ENCODE measurements around the gene ZNF710. TPM values are rescaled to one million over a fixed set of nuclear protein-coding genes. Genes with fewer than 3 reads are reported as not detected.

Gene ZNF710
- total RNA-seq, 2 experiments from 2014 or later, result 13.8 to 19.0 TPM

- TF ChIP-seq CTCF (conservative IDR thresholded peaks at IDR 0.05; ENCODE audit: low read length) (no peak), EZH2phosphoT487 (IDR thresholded peaks at IDR 0.05; ENCODE audit: borderline replicate concordance, low read depth, low read length) (no peak)
- Histone ChIP-seq H2AFZ (ENCODE audit: low read length) (no peak overlapping the region), H3K9me2 (ENCODE audit: insufficient read depth, low read length) (no peaks in the 10 kb centered on the region), H3K36me3 (ENCODE audit: insufficient read depth, low read length) (peaks cover 81% of the 10 kb centered on the region), H3K4me3 (ENCODE audit: low read depth, low read length, poor library complexity, severe bottlenecking) (peak overlapping the region; percentile 20), H3K79me2 (ENCODE audit: insufficient read depth, low read depth, low read length) (no peaks in the 10 kb centered on the region), H4K20me1 (ENCODE audit: insufficient read depth, low read length) (no peaks in the 10 kb centered on the region), H3K4me2 (ENCODE audit: low read length) (peak overlapping the region; percentile 65), H3K4me1 (ENCODE audit: insufficient read depth, low read length, poor library complexity, severe bottlenecking) (peaks cover 27% of the 10 kb centered on the region), H3K27ac (ENCODE audit: low read depth, low read length, poor library complexity, severe bottlenecking) (peak overlapping the region; percentile 76), H3K9me3 (ENCODE audit: low read length) (no peaks in the 10 kb centered on the region)
- CTCF ChIA-PET (ENCODE audit: unreplicated experiment), result interaction anchor here (1.1 kb wide), 1 partner anchor 12 kb away, joined by 3 read pairs; no protein-coding TSS in a partner anchor
- DNase-seq (ENCODE audit: low spot score), result peak; percentile 41
- POLR2A ChIA-PET, result interaction anchor here (0.7 to 1.5 kb wide), 3 partner anchors 8 to 16 kb away, joined by 3 to 5 read pairs (median 4); no protein-coding TSS in a partner anchor
- intact Hi-C loops (cut with micrococcal nuclease; ENCODE audit: unreplicated experiment), result no loop called here
- BruUV-seq (replicated peaks), result no TSS peak
Observed at GRCh38 chr15:90083419-90083818, 82.3 kb downstream of the ZNF710 start.

GRCh38 chr15:90083954-90084607 lies 83.0 kb downstream of the ZNF710 start:
- ChIA-PET POLR2A (interaction anchor here (1.0 to 1.5 kb wide), 3 partner anchors 13 to 23 kb away, joined by 3 to 4 read pairs (median 3); no protein-coding TSS in a partner anchor), CTCF (ENCODE audit: unreplicated experiment) (interaction anchor here (0.9 to 1.2 kb wide), 3 partner anchors 12 to 109 kb away, joined by 3 read pairs; no protein-coding TSS in a partner anchor)
- Histone ChIP-seq H3K4me3 (ENCODE audit: low read depth, low read length, poor library complexity, severe bottlenecking) (peak overlapping the region; percentile 20), H3K79me2 (ENCODE audit: insufficient read depth, low read depth, low read length) (no peaks in the 10 kb centered on the region), H3K36me3 (ENCODE audit: insufficient read depth, low read length) (peaks cover 77% of the 10 kb centered on the region), H3K27ac (ENCODE audit: low read depth, low read length, poor library complexity, severe bottlenecking) (peak overlapping the region; percentile 76), H2AFZ (ENCODE audit: low read length) (no peak overlapping the region), H3K4me1 (ENCODE audit: insufficient read depth, low read length, poor library complexity, severe bottlenecking) (peaks cover 27% of the 10 kb centered on the region), H4K20me1 (ENCODE audit: insufficient read depth, low read length) (no peaks in the 10 kb centered on the region), H3K4me2 (ENCODE audit: low read length) (peak overlapping the region; percentile 65), H3K9me2 (ENCODE audit: insufficient read depth, low read length) (no peaks in the 10 kb centered on the region), H3K9me3 (ENCODE audit: low read length) (no peaks in the 10 kb centered on the region)
- intact Hi-C loops (cut with micrococcal nuclease; ENCODE audit: unreplicated experiment), result no loop called here
- no peak for TF ChIP-seq EZH2phosphoT487 (IDR thresholded peaks at IDR 0.05; ENCODE audit: borderline replicate concordance, low read depth, low read length)
- no peak for TF ChIP-seq CTCF (conservative IDR thresholded peaks at IDR 0.05; ENCODE audit: low read length)
- BruUV-seq (replicated peaks), result TSS peak; percentile 53
- peak; percentile 77 for DNase-seq (ENCODE audit: low spot score)

Measured in OCI-LY7 (cell line).